HL-60 (cell line): ENCODE measurements around the gene CASQ2.

Experiments used
- DNase-seq, 2 experiments: peaks; one replicate each; pipeline ENCODE4 v3.0.0-alpha.2; 2010 to 2020; ENCODE audit warnings: low read depth in 1 of 2, low spot score in 1 of 2
- H3K27ac ChIP-seq: fragments of 250-450 bp; sonication (Bioruptor Pico); replicated peaks from 2 replicates; pipeline ENCODE4 v1.5.1; 2020; ENCODE audit warnings: mild to moderate bottlenecking, moderate library complexity
- H3K27me3 ChIP-seq: fragments of 250-450 bp; sonication (Bioruptor Pico); 2 replicates; pipeline ENCODE4 v1.5.1; 2021; ENCODE audit warnings: mild to moderate bottlenecking, moderate library complexity; ENCODE audit not compliant: insufficient read depth, poor library complexity, severe bottlenecking
- H3K4me3 ChIP-seq: replicated peaks from 2 replicates; pipeline ENCODE4 v1.5.1; 2011; ENCODE audit warnings: mild to moderate bottlenecking, control low read depth, low read length; ENCODE audit not compliant: insufficient read depth
- GABPA ChIP-seq: IDR thresholded peaks from 2 replicates; pipeline ENCODE4 v1.6.1; 2012; ENCODE audit warnings: low read depth
- POLR2AphosphoS5 ChIP-seq: IDR thresholded peaks from 2 replicates; pipeline ENCODE4 v1.6.1; 2012; ENCODE audit warnings: low read depth
- SPI1 ChIP-seq: IDR thresholded peaks from 2 replicates; pipeline ENCODE4 v1.6.1; 2012; ENCODE audit warnings: low read depth, mild to moderate bottlenecking, borderline replicate concordance
- TF ChIP-seq, protein P1 (sequence below): IDR thresholded peaks from 2 replicates; pipeline ENCODE4 v1.6.1; 2012; ENCODE audit warnings: low read depth; ENCODE audit not compliant: insufficient replicate concordance
- TF ChIP-seq, protein P2 (sequence below): IDR thresholded peaks from one replicate; pipeline ENCODE4 v1.5.1; 2011; ENCODE audit warnings: low read length, control low read depth, inconsistent platforms; ENCODE audit not compliant: insufficient read depth

Gene CASQ2

DNA sequence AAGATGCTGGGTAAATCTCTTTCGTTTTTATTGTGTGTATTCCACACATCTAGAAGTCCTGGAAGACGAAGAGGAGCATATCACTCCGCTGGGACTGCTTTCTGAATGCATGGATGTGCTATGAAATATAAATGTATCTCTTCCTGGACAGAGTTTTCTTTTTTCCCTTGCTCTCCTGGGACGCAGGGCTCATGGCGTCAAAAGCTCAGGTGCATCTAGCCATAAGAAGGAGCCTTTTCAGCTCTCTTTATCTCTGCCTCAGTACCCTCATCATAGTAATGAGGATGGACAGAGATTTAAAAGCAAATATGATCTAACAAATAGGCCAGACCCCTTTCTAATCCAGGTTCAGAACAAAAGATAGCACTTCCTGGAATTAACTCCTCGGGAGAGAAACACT, 27.5 kb upstream of the CASQ2 start:
- Histone ChIP-seq H3K27me3 (no peaks in the 10 kb centered on the region), H3K4me3 (no peak overlapping the region), H3K27ac (no peak overlapping the region)
- DNase-seq: no peak
- TF ChIP-seq, protein P1, sequence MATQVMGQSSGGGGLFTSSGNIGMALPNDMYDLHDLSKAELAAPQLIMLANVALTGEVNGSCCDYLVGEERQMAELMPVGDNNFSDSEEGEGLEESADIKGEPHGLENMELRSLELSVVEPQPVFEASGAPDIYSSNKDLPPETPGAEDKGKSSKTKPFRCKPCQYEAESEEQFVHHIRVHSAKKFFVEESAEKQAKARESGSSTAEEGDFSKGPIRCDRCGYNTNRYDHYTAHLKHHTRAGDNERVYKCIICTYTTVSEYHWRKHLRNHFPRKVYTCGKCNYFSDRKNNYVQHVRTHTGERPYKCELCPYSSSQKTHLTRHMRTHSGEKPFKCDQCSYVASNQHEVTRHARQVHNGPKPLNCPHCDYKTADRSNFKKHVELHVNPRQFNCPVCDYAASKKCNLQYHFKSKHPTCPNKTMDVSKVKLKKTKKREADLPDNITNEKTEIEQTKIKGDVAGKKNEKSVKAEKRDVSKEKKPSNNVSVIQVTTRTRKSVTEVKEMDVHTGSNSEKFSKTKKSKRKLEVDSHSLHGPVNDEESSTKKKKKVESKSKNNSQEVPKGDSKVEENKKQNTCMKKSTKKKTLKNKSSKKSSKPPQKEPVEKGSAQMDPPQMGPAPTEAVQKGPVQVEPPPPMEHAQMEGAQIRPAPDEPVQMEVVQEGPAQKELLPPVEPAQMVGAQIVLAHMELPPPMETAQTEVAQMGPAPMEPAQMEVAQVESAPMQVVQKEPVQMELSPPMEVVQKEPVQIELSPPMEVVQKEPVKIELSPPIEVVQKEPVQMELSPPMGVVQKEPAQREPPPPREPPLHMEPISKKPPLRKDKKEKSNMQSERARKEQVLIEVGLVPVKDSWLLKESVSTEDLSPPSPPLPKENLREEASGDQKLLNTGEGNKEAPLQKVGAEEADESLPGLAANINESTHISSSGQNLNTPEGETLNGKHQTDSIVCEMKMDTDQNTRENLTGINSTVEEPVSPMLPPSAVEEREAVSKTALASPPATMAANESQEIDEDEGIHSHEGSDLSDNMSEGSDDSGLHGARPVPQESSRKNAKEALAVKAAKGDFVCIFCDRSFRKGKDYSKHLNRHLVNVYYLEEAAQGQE: no peak
- TF ChIP-seq GABPA (no peak), SPI1 (no peak), POLR2AphosphoS5 (no peak)
- TF ChIP-seq, protein P2, sequence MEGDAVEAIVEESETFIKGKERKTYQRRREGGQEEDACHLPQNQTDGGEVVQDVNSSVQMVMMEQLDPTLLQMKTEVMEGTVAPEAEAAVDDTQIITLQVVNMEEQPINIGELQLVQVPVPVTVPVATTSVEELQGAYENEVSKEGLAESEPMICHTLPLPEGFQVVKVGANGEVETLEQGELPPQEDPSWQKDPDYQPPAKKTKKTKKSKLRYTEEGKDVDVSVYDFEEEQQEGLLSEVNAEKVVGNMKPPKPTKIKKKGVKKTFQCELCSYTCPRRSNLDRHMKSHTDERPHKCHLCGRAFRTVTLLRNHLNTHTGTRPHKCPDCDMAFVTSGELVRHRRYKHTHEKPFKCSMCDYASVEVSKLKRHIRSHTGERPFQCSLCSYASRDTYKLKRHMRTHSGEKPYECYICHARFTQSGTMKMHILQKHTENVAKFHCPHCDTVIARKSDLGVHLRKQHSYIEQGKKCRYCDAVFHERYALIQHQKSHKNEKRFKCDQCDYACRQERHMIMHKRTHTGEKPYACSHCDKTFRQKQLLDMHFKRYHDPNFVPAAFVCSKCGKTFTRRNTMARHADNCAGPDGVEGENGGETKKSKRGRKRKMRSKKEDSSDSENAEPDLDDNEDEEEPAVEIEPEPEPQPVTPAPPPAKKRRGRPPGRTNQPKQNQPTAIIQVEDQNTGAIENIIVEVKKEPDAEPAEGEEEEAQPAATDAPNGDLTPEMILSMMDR: no peak

DNA sequence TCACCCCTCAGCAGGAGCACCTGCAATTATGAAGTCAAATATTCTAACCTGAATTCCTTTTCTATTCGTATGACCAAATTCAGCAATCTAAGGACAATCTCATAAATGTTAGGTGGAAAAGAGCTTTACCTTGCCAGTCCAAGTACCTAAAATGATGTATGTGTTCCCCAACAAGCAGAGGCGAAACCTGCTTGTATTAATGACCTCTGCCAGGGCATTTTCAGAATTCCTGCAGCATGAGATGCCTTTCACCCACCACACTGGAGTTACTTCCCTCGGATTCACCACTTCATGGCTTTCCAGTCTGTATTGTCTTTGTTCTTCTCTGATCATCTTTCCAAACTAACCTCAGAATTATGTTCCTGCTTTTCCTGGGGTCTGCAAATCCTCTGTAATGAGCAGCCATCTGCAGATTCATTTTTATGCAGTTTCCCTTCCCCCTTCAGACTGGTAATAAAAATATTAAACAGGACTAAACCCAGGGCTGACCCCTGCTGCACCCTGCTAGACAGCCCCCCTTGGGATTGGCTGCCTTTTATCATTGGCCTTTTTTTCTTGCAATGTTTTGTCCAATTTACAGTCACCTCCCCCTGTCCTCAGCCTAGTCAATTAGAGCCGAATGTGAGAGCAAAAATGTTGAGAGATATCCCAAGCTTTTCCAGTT, 26.6 kb upstream of the CASQ2 start:
- Histone ChIP-seq H3K27ac (no peak overlapping the region), H3K4me3 (no peak overlapping the region), H3K27me3 (no peaks in the 10 kb centered on the region)
- TF ChIP-seq, protein P1: no peak
- no peak for TF ChIP-seq POLR2AphosphoS5
- TF ChIP-seq GABPA: no peak
- TF ChIP-seq SPI1: no peak
- TF ChIP-seq, protein P2: no peak
- DNase-seq: no peak

DNA sequence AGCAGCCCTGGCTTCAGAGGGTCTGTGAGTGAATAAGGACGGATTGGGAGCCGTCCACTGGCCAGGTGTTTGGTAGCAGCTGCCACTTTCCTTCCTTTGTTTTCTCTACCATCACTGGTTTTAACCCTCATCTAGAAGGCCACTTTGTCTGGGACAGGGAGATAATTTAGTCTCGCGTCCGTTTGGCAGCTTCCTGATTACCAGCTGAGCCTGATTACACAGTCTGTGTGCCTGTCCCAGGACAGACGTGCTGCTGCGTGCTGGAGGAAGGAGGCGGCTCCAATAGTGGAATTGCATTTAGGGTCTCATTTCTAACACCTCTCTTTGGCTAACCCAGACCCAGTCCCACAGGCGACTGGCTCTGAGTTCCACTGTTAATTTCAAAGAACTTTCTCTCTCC, 24.6 kb upstream of the CASQ2 start:
- TF ChIP-seq, protein P1: no peak
- TF ChIP-seq GABPA: no peak
- TF ChIP-seq, protein P2: no peak
- Histone ChIP-seq H3K27ac (no peak overlapping the region), H3K27me3 (no peaks in the 10 kb centered on the region), H3K4me3 (no peak overlapping the region)
- DNase-seq: no peak
